ENCODE data around the gene DRGX. TPM values are rescaled to one million over a fixed set of nuclear protein-coding genes. Genes with fewer than 3 reads are reported as not detected.

Gene DRGX
- total and polyA plus RNA-seq, 2 donors (not counting 1 experiment from before 2014, with no cell fraction given): not detected

DNA sequence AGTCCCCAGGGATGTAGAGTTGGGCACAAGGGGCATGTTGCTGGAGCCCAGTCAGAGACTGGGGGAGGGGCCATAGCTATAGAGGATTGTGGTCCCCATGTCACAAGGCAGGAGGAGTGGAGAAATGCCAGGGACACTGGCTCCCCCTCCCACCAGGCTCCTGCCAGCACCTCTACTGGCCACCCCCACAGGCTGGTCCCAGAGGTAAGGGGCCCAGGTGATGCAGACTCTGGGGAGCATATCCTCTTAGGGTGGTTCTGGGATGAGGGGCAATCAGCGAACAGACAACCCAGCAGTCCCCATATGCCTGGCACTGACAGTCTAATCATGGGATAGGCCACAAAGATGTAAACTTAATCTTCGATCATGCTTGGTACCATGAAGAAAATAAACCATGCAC, 75.7 kb downstream of the DRGX start:
- H3K27me3 Mint-ChIP-seq: peaks cover 10% of the 10 kb centered on the region
- Histone ChIP-seq H3K9me3 (ENCODE audit: control extremely low read depth in 1 of 3, control insufficient read depth in 2 of 3, insufficient read depth in 1 of 3, low read length in 2 of 3) (no peaks in the 10 kb centered on the region), H3K4me3 (ENCODE audit: control extremely low read depth in 1 of 5, extremely low read depth in 1 of 5, insufficient read depth in 1 of 5, low read depth in 2 of 5, low read length in 4 of 5) (no peak overlapping the region), H2AFZ (ENCODE audit: insufficient read depth, low read depth, low read length, poor library complexity, severe bottlenecking) (no peak overlapping the region), H3K36me3 (replicated peaks in 1 of 2; ENCODE audit: control extremely low read depth in 1 of 2, control insufficient read depth in 1 of 2, extremely low read depth in 1 of 2, insufficient read depth in 2 of 2, low read length in 1 of 2) (no peaks in the 10 kb centered on the region), H3K4me2 (replicated peaks; ENCODE audit: low read depth, low read length, poor library complexity, severe bottlenecking) (no peak overlapping the region), H3K4me1 (ENCODE audit: control insufficient read depth in 2 of 2, insufficient read depth in 2 of 2, low read length in 2 of 2) (no peaks in the 10 kb centered on the region), H4K20me1 (ENCODE audit: control insufficient read depth, insufficient read depth, low read length, poor library complexity, severe bottlenecking) (no peaks in the 10 kb centered on the region), H3K79me2 (ENCODE audit: control insufficient read depth, insufficient read depth, low read length) (no peaks in the 10 kb centered on the region), H3K27ac (ENCODE audit: low read length in 2 of 2) (no peak overlapping the region), H3K27me3 (replicated peaks in 1 of 4; ENCODE audit: control extremely low read depth in 1 of 4, control insufficient read depth in 3 of 4, insufficient read depth in 4 of 4, low read length in 3 of 4) (no peaks in the 10 kb centered on the region), H3K9ac (ENCODE audit: low read length) (no peak overlapping the region)
- H3K9me3 Mint-ChIP-seq (ENCODE audit: insufficient read depth): no peaks in the 10 kb centered on the region
- TF ChIP-seq EZH2 (IDR thresholded peaks at IDR 0.05; ENCODE audit: borderline replicate concordance, insufficient read depth, low read depth, low read length, poor library complexity, severe bottlenecking): no peak
- TF ChIP-seq, protein P1, sequence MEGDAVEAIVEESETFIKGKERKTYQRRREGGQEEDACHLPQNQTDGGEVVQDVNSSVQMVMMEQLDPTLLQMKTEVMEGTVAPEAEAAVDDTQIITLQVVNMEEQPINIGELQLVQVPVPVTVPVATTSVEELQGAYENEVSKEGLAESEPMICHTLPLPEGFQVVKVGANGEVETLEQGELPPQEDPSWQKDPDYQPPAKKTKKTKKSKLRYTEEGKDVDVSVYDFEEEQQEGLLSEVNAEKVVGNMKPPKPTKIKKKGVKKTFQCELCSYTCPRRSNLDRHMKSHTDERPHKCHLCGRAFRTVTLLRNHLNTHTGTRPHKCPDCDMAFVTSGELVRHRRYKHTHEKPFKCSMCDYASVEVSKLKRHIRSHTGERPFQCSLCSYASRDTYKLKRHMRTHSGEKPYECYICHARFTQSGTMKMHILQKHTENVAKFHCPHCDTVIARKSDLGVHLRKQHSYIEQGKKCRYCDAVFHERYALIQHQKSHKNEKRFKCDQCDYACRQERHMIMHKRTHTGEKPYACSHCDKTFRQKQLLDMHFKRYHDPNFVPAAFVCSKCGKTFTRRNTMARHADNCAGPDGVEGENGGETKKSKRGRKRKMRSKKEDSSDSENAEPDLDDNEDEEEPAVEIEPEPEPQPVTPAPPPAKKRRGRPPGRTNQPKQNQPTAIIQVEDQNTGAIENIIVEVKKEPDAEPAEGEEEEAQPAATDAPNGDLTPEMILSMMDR (IDR thresholded peaks at IDR 0.05): no peak
- DNase-seq (no peak), ATAC-seq (ENCODE audit: low read depth) (no peak)
- H3K4me1 Mint-ChIP-seq: no peaks in the 10 kb centered on the region
- intact Hi-C loops (cut with micrococcal nuclease): no loop called here
- ChIA-PET POLR2A (no interaction called here), CTCF (no interaction called here)
- no CpG with 5 or more reads among the region's 2 CpGs for WGBS (ENCODE audit: insufficient coverage)
- no peak overlapping the region for H3K27ac Mint-ChIP-seq
- H3K4me3 Mint-ChIP-seq: no peak overlapping the region

DNA sequence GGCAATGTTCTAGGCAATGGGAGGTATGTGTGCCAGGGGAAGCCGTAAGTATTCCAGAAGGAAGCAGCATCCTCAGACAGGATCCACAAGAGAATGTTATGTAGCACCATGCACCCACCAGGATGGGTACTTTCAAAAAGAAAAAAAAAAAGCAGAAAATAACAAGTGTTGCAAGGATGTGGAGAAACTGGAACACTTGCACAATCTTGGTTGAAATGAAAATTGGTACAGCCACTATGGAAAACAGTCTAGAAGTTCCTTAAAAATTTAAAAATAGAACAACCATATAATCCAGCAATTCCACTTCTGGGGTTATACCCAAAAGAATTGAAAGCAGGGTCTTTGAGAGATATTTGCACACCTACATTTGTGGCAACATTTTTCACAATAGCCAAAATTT, 76.7 kb downstream of the DRGX start:
- Mint-ChIP-seq H3K27me3 (peaks cover 5% of the 10 kb centered on the region), H3K4me3 (no peak overlapping the region), H3K4me1 (no peaks in the 10 kb centered on the region), H3K27ac (no peak overlapping the region), H3K9me3 (ENCODE audit: insufficient read depth) (no peaks in the 10 kb centered on the region)
- intact Hi-C loops (cut with micrococcal nuclease): no loop called here
- no peak overlapping the region for H3K27ac ChIP-seq (ENCODE audit: low read length in 2 of 2)
- H3K4me1 ChIP-seq (ENCODE audit: control insufficient read depth in 2 of 2, insufficient read depth in 2 of 2, low read length in 2 of 2): no peaks in the 10 kb centered on the region
- H3K9me3 ChIP-seq (ENCODE audit: control extremely low read depth in 1 of 3, control insufficient read depth in 2 of 3, insufficient read depth in 1 of 3, low read length in 2 of 3): no peaks in the 10 kb centered on the region
- H3K4me2 ChIP-seq (replicated peaks; ENCODE audit: low read depth, low read length, poor library complexity, severe bottlenecking): no peak overlapping the region
- CTCF ChIA-PET: no interaction called here
- H3K4me3 ChIP-seq (ENCODE audit: control extremely low read depth in 1 of 5, extremely low read depth in 1 of 5, insufficient read depth in 1 of 5, low read depth in 2 of 5, low read length in 4 of 5): no peak overlapping the region
- no peak for TF ChIP-seq EZH2 (IDR thresholded peaks at IDR 0.05; ENCODE audit: borderline replicate concordance, insufficient read depth, low read depth, low read length, poor library complexity, severe bottlenecking)
- TF ChIP-seq, protein P1 (IDR thresholded peaks at IDR 0.05): no peak
- no peaks in the 10 kb centered on the region for H3K27me3 ChIP-seq (replicated peaks in 1 of 4; ENCODE audit: control extremely low read depth in 1 of 4, control insufficient read depth in 3 of 4, insufficient read depth in 4 of 4, low read length in 3 of 4)
- no CpG with 5 or more reads among the region's 1 CpG for WGBS (ENCODE audit: insufficient coverage)
- POLR2A ChIA-PET: no interaction called here
- no peaks in the 10 kb centered on the region for H3K79me2 ChIP-seq (ENCODE audit: control insufficient read depth, insufficient read depth, low read length)
- no peaks in the 10 kb centered on the region for H4K20me1 ChIP-seq (ENCODE audit: control insufficient read depth, insufficient read depth, low read length, poor library complexity, severe bottlenecking)
- ATAC-seq (ENCODE audit: low read depth) (no peak), DNase-seq (no peak)
- no peaks in the 10 kb centered on the region for H3K36me3 ChIP-seq (replicated peaks in 1 of 2; ENCODE audit: control extremely low read depth in 1 of 2, control insufficient read depth in 1 of 2, extremely low read depth in 1 of 2, insufficient read depth in 2 of 2, low read length in 1 of 2)
- H3K9ac ChIP-seq (ENCODE audit: low read length): no peak overlapping the region
- H2AFZ ChIP-seq (ENCODE audit: insufficient read depth, low read depth, low read length, poor library complexity, severe bottlenecking): no peak overlapping the region

Measured in B cell (primary cell).